Measurements from ENCODE around the gene PHF21B.

The PHF21B gene

GRCh38 chr22:44974454-44974853 is 35.4 kb downstream of the PHF21B start:
- DNase-seq (ENCODE audit: low read depth), result no peak
- H3K4me3 ChIP-seq (ENCODE audit: low read depth, low read length), result no peak overlapping the region
- no peak for TF ChIP-seq CTCF (IDR thresholded peaks at IDR 0.05; ENCODE audit: low read depth, low read length, missing control alignments)

GRCh38 chr22:44973829-44974228 is 36.0 kb downstream of the PHF21B start:
- H3K4me3 ChIP-seq (ENCODE audit: low read depth, low read length), result no peak overlapping the region
- no peak for TF ChIP-seq CTCF (IDR thresholded peaks at IDR 0.05; ENCODE audit: low read depth, low read length, missing control alignments)
- DNase-seq (ENCODE audit: low read depth), result no peak

GRCh38 chr22:44972363-44973083 is 37.3 kb downstream of the PHF21B start:
- H3K4me3 ChIP-seq (ENCODE audit: low read depth, low read length), result no peak overlapping the region
- DNase-seq (ENCODE audit: low read depth), result no peak
- TF ChIP-seq CTCF (IDR thresholded peaks at IDR 0.05; ENCODE audit: low read depth, low read length, missing control alignments), result no peak

GRCh38 chr22:44971651-44972362 is 38.0 kb downstream of the PHF21B start:
- TF ChIP-seq CTCF (IDR thresholded peaks at IDR 0.05; ENCODE audit: low read depth, low read length, missing control alignments), result no peak
- DNase-seq (ENCODE audit: low read depth), result no peak

GRCh38 chr22:44970291-44970690 is 39.5 kb downstream of the PHF21B start:
- no peak overlapping the region for H3K4me3 ChIP-seq (ENCODE audit: low read depth, low read length)
- TF ChIP-seq CTCF (IDR thresholded peaks at IDR 0.05; ENCODE audit: low read depth, low read length, missing control alignments), result no peak
- no peak for DNase-seq (ENCODE audit: low read depth)

More at GRCh38 chr22:44971651-44972362, 38.0 kb downstream of the PHF21B start:
- no peak overlapping the region for H3K4me3 ChIP-seq (ENCODE audit: low read depth, low read length)

GRCh38 chr22:44969817-44970216 is 40.0 kb downstream of the PHF21B start:
- H3K4me3 ChIP-seq (ENCODE audit: low read depth, low read length), result no peak overlapping the region
- no peak for DNase-seq (ENCODE audit: low read depth)
- TF ChIP-seq CTCF (IDR thresholded peaks at IDR 0.05; ENCODE audit: low read depth, low read length, missing control alignments), result no peak
